Memory B cell (primary cell): ENCODE measurements around the gene GPD2.
"Not testable (repeated sequence)": the region's sequence is repeated elsewhere in the genome, so short reads cannot be mapped to it uniquely, and the experiment has no call there.

Source experiments
- ATAC-seq: fragments of 150-1000 bp; cut with Tn5 transposase; 2 replicates; pipeline ENCODE4 v1.10.0; 2021; ENCODE audit warnings: low read depth, mild to moderate bottlenecking, moderate library complexity
- DNase-seq, 2 donors: peaks; one replicate each; pipeline ENCODE4 v3.0.0; 2022; ENCODE audit warnings: low spot score in 2 of 2
- H3K27ac Mint-ChIP-seq: one replicate; pipeline ENCODE4 v1.8.0; 2022; ENCODE audit warnings: mild to moderate bottlenecking, moderate library complexity, mixed read lengths
- H3K27me3 Mint-ChIP-seq: one replicate; pipeline ENCODE4 v1.8.0; 2022; ENCODE audit warnings: mixed read lengths
- H3K36me3 Mint-ChIP-seq: one replicate; pipeline ENCODE4 v1.8.0; 2022; ENCODE audit warnings: mild to moderate bottlenecking, mixed read lengths
- H3K4me1 Mint-ChIP-seq: one replicate; pipeline ENCODE4 v1.8.0; 2022; ENCODE audit warnings: mixed read lengths
- H3K4me3 Mint-ChIP-seq: one replicate; pipeline ENCODE4 v1.8.0; 2022; ENCODE audit warnings: mild to moderate bottlenecking, moderate library complexity, mixed read lengths
- H3K9me3 Mint-ChIP-seq: one replicate; pipeline ENCODE4 v1.8.0; 2022; ENCODE audit warnings: mixed read lengths

GPD2 gene

DNA sequence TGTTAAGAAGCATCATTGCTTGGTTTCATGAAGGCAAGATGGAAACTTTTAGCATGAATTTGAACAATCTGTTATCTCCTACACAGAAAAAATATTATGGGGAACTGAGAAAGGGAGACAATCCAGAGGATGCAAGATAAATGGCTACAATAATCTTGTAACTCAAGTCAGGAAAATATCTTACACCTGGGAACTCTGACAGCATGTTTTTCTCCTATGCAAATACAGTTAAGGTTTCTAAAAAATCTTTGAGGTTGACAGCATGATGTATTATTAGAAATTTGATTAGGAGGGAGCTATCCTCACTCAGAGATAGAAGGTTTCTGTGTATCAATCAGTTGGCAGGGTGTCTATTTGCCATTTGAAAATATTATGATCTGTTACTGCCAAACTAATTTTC is 75.6 kb downstream of the GPD2 start:
- no peaks in the 10 kb centered on the region for H3K27me3 Mint-ChIP-seq

DNA sequence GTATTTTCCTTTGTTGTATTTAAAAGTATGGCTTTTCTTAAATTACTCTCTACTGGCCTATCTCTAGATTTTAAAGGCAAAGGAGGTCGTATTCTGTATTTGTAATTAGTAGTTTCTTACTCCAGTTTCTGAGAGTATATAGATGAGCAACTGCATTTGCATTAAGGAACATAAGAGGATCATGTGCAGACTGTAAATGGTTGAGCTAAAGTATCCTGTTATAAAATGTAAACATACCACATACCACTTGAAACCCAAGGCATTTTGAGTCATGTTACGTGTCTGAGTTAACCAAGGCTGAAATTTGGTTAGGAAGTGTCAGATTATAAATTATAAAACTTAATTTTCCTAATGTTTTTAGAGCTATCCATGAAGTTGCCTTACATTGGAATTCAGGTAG is 76.3 kb downstream of the GPD2 start:
- DNase-seq, result no peak
- no peak for ATAC-seq
- H3K4me1 Mint-ChIP-seq, result peaks cover 7% of the 10 kb centered on the region
- H3K27ac Mint-ChIP-seq, result peak overlapping the region; percentile 71
- H3K9me3 Mint-ChIP-seq, result peaks cover 1% of the 10 kb centered on the region
- no peaks in the 10 kb centered on the region for H3K27me3 Mint-ChIP-seq
- H3K4me3 Mint-ChIP-seq, result no peak overlapping the region
- H3K36me3 Mint-ChIP-seq, result peaks cover 19% of the 10 kb centered on the region

More for the DNA sequence above, 75.6 kb downstream of the GPD2 start:
- Mint-ChIP-seq H3K4me3 (no peak overlapping the region), H3K36me3 (peaks cover 19% of the 10 kb centered on the region), H3K9me3 (peaks cover 1% of the 10 kb centered on the region), H3K4me1 (peaks cover 7% of the 10 kb centered on the region), H3K27ac (peak overlapping the region; percentile 71)
- ATAC-seq (no peak), DNase-seq (no peak)

DNA sequence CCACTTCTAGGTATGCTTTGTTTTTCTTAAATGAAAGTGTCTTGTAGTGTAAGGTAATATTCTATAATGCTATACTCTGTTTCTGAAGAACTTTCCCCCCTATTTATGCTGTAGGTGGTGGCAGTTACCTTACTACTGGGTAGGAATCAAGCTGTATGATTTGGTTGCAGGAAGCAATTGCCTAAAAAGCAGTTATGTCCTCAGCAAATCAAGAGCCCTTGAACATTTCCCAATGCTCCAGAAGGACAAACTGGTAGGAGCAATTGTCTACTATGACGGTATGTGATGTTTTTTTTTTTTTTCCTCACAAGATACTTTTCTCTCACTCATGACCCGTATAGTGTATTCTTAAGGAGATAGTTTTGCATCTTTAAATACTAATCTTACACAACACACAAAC is 77.0 kb downstream of the GPD2 start:
- Mint-ChIP-seq H3K4me1 (peaks cover 2% of the 10 kb centered on the region), H3K27ac (peak overlapping the region; percentile 17), H3K27me3 (no peaks in the 10 kb centered on the region), H3K4me3 (no peak overlapping the region), H3K9me3 (peaks cover 1% of the 10 kb centered on the region), H3K36me3 (peaks cover 18% of the 10 kb centered on the region)
- ATAC-seq, result no peak
- no peak for DNase-seq

DNA sequence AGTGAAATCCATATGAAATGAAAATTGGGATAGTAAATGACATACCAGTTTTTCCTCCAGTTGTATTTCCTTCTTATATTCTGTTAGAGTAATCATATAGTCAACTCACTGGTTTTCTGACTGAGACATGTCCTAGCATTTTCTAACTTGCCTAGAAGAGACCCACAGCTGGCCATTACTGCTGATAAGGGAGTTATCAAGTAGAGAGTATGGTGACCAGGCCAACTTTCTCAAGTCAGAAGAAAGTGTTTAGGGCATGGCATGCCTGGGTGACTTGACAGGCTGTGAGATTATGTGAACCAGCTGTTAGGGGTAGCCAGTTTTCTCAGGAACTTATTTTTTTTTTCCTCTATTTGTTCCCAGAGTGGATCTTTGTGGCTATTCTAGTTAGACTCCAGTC is 81.2 kb downstream of the GPD2 start:
- no peaks in the 10 kb centered on the region for H3K4me1 Mint-ChIP-seq
- no peak overlapping the region for H3K4me3 Mint-ChIP-seq
- DNase-seq, result no peak
- no peak for ATAC-seq
- H3K9me3 Mint-ChIP-seq, result peaks cover 6% of the 10 kb centered on the region
- H3K27me3 Mint-ChIP-seq, result no peaks in the 10 kb centered on the region
- H3K36me3 Mint-ChIP-seq, result peaks cover 30% of the 10 kb centered on the region
- no peak overlapping the region for H3K27ac Mint-ChIP-seq

DNA sequence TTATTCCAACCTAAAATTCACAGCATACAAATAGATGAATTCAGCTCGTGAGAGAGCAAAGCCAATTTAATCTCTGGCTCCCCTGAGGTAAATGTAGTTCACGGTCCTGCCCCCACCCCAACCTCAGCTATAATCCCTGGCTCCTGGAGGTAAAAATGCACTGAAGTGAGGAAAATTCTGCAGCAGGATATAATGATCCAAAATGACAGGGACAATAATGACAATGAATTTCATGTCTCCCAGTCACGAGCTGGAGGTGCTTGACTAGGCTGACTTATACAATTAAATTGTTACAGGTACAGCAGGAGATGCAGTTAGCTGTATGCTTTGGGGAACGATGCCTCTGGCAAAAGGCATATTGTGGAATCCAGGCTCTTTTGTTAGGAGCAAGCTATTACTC is 82.0 kb downstream of the GPD2 start:
- H3K36me3 Mint-ChIP-seq, result peaks cover 31% of the 10 kb centered on the region
- DNase-seq, result no peak
- no peaks in the 10 kb centered on the region for H3K27me3 Mint-ChIP-seq
- ATAC-seq, result no peak
- H3K27ac Mint-ChIP-seq, result no peak overlapping the region
- H3K4me1 Mint-ChIP-seq, result no peaks in the 10 kb centered on the region
- peaks cover 6% of the 10 kb centered on the region for H3K9me3 Mint-ChIP-seq
- no peak overlapping the region for H3K4me3 Mint-ChIP-seq

DNA sequence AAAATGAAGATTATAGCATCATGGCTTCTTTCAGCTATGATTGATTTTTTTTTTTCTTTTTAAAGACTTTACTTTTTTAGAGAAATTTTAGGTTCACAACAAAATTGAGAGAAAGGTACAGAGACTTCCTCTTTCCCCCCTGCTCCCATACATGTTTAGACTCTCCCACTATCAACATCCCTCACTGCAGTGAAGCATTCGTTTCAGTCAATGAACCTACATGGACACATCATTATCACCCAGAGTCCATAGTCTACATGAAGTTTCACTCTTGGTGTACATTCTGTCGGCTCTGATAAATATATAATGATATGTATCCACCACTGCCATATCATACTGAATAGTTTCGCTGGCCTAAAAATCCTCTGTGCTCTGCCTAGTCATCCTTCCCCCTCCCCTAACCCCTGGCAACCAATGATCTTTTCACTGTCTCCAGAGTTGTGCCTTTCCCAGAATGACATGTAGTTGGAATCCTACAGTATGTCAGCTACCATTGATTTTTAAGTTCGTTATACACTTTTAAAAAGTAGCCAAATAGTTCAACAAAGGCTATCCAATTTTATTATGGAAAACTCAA is 86.8 kb downstream of the GPD2 start:
- ATAC-seq (no peak), DNase-seq (no peak)
- Mint-ChIP-seq H3K4me3 (no peak overlapping the region), H3K36me3 (peaks cover 29% of the 10 kb centered on the region), H3K27ac (peak overlapping the region; percentile 37), H3K4me1 (peaks cover 6% of the 10 kb centered on the region), H3K27me3 (no peaks in the 10 kb centered on the region), H3K9me3 (peaks cover 6% of the 10 kb centered on the region)

DNA sequence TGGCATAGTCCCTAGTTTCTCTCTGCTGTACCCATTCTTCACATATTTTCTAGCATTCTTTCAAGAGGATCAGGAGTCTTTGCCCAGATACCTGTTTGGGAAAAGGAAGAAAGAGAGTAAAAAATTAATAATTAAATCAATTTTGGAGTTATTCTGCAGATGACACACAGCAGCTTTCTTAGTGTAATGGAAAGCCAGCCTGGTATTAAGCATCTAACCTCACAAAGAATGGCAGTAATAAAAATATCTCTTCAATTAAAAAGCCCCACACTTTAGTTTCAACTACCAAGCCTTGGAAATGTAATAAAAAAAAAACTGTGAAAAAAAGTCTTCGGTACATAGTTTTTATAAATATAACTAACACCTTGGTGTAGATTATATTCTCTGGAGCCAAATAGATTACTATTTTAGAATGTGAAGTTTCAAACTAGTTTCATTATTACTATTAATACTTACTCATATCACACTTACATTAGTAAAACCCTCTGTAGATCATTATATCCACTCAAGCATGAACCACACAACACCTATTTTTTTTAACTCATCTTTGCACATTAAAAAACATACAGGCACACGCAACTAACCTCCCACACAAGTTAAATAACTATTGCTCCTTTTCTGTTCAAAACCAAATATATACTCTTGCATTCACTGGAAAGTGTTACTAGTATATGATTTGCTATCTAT is 90.9 kb downstream of the GPD2 start:
- Mint-ChIP-seq H3K4me3 (no peak overlapping the region), H3K36me3 (peaks cover 9% of the 10 kb centered on the region), H3K9me3 (no peaks in the 10 kb centered on the region), H3K27ac (no peak overlapping the region), H3K27me3 (no peaks in the 10 kb centered on the region), H3K4me1 (peaks cover 6% of the 10 kb centered on the region)
- ATAC-seq, result peak; percentile 56
- DNase-seq, result no peak

DNA sequence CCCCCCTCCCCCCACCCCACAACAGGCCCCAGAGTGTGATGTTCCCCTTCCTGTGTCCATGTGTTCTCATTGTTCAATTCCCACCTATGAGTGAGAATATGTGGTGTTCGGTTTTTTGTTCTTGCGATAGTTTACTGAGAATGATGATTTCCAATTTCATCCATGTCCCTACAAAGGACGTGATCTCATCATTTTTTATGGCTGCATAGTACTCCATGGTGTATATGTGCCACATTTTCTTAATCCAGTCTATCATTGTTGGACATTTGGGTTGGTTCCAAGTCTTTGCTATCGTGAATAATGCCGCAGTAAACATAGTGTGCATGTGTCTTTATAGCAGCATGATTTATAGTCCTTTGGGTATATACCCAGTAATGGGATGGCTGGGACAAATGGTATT is 92.4 kb downstream of the GPD2 start:
- H3K27me3 Mint-ChIP-seq, H3K27ac Mint-ChIP-seq, DNase-seq, H3K4me1 Mint-ChIP-seq, H3K4me3 Mint-ChIP-seq, H3K9me3 Mint-ChIP-seq, H3K36me3 Mint-ChIP-seq, ATAC-seq: not testable (repeated sequence)

DNA sequence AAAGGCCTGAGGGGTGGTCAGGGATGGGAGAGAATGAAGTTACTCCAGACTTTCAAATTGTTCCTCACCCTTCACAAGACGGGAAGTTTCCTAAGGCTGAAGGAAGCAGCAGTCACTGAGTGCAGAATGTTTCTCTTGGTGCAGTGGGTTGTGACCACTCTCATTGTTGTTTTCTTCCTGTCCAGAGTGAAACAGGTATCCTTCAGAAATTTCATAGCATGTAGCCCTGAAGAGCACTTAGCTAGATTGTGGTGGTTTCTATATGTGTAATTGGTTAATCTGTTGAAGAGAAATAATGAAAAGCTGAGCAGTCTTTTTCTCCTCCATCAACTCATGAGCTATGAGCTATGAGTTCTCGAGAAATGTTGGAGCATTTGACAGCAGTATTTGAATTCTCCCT is 96.8 kb downstream of the GPD2 start:
- peaks cover 1% of the 10 kb centered on the region for H3K9me3 Mint-ChIP-seq
- peaks cover 16% of the 10 kb centered on the region for H3K4me1 Mint-ChIP-seq
- H3K27ac Mint-ChIP-seq, result no peak overlapping the region
- DNase-seq, result no peak
- peaks cover 9% of the 10 kb centered on the region for H3K36me3 Mint-ChIP-seq
- no peaks in the 10 kb centered on the region for H3K27me3 Mint-ChIP-seq
- no peak overlapping the region for H3K4me3 Mint-ChIP-seq
- no peak for ATAC-seq

DNA sequence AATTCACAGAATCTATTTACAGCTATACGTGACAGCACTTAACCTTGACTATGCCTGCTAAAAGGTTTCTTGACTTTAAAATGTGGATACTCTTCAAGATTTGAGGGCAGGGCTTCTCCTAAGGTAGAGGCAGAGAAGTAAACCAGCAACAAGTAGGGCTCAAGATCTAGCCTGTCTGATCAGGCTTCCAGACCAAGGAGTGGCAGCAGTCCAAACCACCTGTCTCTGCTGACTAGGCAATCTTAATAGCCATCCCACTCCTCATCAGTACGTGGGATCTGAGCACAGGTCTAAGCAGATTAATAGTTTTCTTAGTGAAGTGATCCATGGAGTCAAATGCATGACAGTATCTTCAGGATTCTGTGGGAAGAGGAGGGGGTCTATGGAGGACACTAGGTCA is 100.4 kb downstream of the GPD2 start:
- Mint-ChIP-seq H3K4me3 (peak overlapping the region; percentile 60), H3K9me3 (peaks cover 1% of the 10 kb centered on the region), H3K4me1 (peaks cover 27% of the 10 kb centered on the region), H3K27me3 (no peaks in the 10 kb centered on the region), H3K27ac (peak overlapping the region; percentile 87), H3K36me3 (peaks cover 10% of the 10 kb centered on the region)
- DNase-seq (no peak), ATAC-seq (no peak)

DNA sequence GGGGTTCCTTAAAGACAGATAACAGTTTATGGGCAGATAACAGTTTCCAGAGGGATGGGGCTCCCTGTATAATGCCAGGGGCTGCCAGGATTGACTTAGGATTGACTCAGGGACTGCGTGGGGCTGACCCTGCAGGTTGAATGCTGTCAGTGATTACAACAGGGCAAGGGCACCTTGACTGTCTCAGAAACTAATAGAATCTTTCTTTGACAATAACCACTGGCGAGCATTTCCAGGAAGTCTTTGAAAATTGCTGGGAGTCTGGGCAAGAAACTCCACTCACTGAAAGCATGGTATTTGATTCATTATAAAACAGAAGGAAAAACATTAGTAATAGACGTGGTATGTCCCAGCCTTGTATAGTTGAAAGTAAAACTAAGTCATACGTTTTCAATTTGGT is 101.0 kb downstream of the GPD2 start:
- Mint-ChIP-seq H3K4me3 (peak overlapping the region; percentile 9), H3K27me3 (no peaks in the 10 kb centered on the region), H3K4me1 (peaks cover 27% of the 10 kb centered on the region), H3K27ac (peak overlapping the region; percentile 87), H3K9me3 (peaks cover 1% of the 10 kb centered on the region), H3K36me3 (peaks cover 10% of the 10 kb centered on the region)
- no peak for DNase-seq
- no peak for ATAC-seq

DNA sequence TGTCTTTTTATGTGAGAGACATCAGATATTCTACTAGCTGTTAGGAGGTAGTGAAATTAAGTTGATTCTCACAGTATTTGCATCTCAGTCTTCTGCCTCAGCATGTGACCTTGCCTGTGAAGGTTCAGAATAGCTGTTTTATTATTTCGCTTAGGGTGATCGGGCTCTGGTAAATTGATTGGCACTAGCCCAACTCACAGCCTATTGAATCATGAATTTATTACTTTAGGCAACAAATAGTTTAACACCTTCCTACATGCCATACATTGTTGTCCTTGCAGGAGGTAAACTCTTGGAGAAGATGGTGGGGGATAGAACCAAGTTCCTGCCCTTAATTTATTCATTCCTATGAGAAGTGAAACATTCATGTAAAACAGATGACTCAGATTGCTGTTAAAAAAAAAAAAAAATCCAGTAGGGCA is 101.9 kb downstream of the GPD2 start:
- Mint-ChIP-seq H3K27ac (peak overlapping the region; percentile 91), H3K9me3 (peaks cover 1% of the 10 kb centered on the region), H3K36me3 (peaks cover 15% of the 10 kb centered on the region), H3K27me3 (no peaks in the 10 kb centered on the region), H3K4me1 (peaks cover 24% of the 10 kb centered on the region), H3K4me3 (peak overlapping the region; percentile 63)
- DNase-seq (peak; percentile 20 to 34), ATAC-seq (peak; percentile 88)

DNA sequence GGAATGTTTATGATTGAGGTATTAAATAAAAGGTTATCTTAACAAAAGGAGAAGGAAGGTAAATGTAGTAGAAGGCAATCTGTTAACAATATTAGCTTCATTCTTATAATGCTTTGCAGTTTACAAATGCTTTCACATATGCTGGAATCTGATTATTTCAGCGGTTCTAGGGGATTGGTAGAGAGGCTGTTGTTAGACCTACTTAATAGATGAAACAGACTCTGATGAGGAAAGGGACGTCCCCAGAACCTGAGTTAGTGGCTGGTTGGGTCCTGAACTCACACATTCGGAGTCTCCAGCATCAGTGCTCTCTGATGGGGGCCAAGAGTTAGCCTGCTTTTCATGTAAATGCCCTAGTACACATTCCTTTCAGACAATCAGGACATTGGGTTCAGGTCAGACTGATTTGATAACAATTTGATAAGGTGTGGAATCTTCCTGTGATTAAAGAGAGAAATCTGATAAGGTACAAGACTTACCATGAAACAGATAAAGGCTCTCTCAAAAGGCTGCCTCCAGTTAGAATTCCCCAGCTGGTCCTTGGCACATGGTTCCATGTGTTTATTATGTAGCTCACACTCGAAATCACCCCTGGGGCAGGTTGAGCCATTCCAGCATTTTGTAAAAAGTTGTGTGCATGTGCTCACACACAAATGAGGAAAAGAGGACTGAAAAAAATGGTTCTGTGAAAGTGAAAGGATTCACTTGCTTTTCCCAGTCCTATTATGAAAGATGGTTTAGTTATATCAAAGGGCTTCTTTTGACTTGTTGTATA is 103.1 kb downstream of the GPD2 start:
- DNase-seq, result no peak
- Mint-ChIP-seq H3K27me3 (no peaks in the 10 kb centered on the region), H3K4me1 (peaks cover 24% of the 10 kb centered on the region), H3K27ac (peak overlapping the region; percentile 35), H3K36me3 (peaks cover 16% of the 10 kb centered on the region), H3K4me3 (no peak overlapping the region), H3K9me3 (peaks cover 1% of the 10 kb centered on the region)
- no peak for ATAC-seq

DNA sequence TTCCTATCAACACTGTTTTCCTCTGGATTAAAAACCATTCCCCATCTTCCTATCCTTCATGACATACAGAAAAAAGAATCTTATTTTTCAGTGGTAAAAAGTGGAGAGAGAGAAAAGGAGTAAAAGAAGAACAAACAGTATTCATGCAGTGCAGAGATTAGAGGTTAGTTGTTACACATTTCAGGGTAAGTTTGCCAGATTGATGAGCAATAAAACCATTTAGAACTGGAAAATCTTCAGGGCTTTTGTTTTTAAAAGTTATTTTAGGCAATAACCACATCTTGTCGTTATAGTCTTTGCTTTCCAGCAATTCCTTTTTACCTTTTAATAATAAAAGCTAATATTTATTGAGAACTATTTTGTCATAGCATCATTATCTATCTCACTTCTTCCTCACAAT is 104.5 kb downstream of the GPD2 start:
- Mint-ChIP-seq H3K4me3 (no peak overlapping the region), H3K27me3 (no peaks in the 10 kb centered on the region), H3K9me3 (no peaks in the 10 kb centered on the region), H3K27ac (no peak overlapping the region), H3K4me1 (peaks cover 18% of the 10 kb centered on the region), H3K36me3 (peaks cover 11% of the 10 kb centered on the region)
- ATAC-seq (no peak), DNase-seq (no peak)
